HL-60 (cell line): ENCODE data around the gene DIP2B.

Experiments
- GABPA ChIP-seq: IDR thresholded peaks from 2 replicates; pipeline ENCODE4 v1.6.1; 2012; ENCODE audit warnings: low read depth
- POLR2AphosphoS5 ChIP-seq: IDR thresholded peaks from 2 replicates; pipeline ENCODE4 v1.6.1; 2012; ENCODE audit warnings: low read depth
- SPI1 ChIP-seq: IDR thresholded peaks from 2 replicates; pipeline ENCODE4 v1.6.1; 2012; ENCODE audit warnings: low read depth, mild to moderate bottlenecking, borderline replicate concordance
- TF ChIP-seq, protein P1 (sequence below): IDR thresholded peaks from one replicate; pipeline ENCODE4 v1.5.1; 2011; ENCODE audit warnings: low read length, control low read depth, inconsistent platforms; ENCODE audit not compliant: insufficient read depth
- TF ChIP-seq, protein P2 (sequence below): IDR thresholded peaks from 2 replicates; pipeline ENCODE4 v1.6.1; 2012; ENCODE audit warnings: low read depth; ENCODE audit not compliant: insufficient replicate concordance

DNA sequence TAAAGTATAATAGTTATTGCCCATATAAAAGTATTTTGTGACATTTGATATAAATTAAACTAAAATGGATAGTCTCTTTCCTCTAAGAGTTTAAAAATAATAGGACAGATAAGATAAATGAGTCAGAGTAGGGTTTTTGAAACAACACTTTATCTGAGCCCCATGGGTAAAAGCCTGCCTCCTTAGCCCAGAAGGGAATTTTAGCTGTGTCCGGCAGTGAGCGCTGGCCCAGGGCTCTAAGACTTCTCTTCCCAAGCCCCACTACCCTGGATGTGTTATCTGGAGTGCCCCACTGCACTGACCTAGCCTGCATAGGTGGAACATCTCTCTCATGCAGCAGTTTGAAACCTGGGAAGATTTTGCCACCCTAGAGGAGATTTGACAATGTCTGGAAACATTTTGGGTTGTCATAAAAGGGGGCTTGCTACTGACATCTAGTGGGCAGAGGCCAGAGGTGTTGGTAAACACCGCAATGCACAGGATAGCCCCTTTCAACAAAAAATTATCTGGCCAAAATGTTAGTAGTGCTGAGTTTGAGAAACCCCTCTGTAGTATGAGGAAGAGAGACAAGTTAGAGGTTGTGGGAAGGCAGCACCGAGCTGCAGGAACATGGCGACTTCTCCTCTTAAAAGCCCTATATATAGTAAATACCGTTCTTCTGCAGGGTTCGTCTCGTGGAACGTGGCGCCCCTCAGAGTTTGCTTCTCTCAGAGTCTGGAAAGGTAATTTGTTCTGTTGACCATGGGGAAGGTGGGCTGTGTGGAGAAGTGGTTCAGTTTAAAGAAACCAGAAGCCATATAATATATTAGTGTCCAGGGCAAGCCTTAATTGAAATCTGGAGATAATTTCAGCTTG lies 229.9 kb downstream of the DIP2B start:
- TF ChIP-seq, protein P1, sequence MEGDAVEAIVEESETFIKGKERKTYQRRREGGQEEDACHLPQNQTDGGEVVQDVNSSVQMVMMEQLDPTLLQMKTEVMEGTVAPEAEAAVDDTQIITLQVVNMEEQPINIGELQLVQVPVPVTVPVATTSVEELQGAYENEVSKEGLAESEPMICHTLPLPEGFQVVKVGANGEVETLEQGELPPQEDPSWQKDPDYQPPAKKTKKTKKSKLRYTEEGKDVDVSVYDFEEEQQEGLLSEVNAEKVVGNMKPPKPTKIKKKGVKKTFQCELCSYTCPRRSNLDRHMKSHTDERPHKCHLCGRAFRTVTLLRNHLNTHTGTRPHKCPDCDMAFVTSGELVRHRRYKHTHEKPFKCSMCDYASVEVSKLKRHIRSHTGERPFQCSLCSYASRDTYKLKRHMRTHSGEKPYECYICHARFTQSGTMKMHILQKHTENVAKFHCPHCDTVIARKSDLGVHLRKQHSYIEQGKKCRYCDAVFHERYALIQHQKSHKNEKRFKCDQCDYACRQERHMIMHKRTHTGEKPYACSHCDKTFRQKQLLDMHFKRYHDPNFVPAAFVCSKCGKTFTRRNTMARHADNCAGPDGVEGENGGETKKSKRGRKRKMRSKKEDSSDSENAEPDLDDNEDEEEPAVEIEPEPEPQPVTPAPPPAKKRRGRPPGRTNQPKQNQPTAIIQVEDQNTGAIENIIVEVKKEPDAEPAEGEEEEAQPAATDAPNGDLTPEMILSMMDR, result no peak
- TF ChIP-seq GABPA (no peak), POLR2AphosphoS5 (no peak), SPI1 (no peak)
- TF ChIP-seq, protein P2, sequence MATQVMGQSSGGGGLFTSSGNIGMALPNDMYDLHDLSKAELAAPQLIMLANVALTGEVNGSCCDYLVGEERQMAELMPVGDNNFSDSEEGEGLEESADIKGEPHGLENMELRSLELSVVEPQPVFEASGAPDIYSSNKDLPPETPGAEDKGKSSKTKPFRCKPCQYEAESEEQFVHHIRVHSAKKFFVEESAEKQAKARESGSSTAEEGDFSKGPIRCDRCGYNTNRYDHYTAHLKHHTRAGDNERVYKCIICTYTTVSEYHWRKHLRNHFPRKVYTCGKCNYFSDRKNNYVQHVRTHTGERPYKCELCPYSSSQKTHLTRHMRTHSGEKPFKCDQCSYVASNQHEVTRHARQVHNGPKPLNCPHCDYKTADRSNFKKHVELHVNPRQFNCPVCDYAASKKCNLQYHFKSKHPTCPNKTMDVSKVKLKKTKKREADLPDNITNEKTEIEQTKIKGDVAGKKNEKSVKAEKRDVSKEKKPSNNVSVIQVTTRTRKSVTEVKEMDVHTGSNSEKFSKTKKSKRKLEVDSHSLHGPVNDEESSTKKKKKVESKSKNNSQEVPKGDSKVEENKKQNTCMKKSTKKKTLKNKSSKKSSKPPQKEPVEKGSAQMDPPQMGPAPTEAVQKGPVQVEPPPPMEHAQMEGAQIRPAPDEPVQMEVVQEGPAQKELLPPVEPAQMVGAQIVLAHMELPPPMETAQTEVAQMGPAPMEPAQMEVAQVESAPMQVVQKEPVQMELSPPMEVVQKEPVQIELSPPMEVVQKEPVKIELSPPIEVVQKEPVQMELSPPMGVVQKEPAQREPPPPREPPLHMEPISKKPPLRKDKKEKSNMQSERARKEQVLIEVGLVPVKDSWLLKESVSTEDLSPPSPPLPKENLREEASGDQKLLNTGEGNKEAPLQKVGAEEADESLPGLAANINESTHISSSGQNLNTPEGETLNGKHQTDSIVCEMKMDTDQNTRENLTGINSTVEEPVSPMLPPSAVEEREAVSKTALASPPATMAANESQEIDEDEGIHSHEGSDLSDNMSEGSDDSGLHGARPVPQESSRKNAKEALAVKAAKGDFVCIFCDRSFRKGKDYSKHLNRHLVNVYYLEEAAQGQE, result no peak
